Measurements from ENCODE around the gene LRRC2.

Gene LRRC2

DNA sequence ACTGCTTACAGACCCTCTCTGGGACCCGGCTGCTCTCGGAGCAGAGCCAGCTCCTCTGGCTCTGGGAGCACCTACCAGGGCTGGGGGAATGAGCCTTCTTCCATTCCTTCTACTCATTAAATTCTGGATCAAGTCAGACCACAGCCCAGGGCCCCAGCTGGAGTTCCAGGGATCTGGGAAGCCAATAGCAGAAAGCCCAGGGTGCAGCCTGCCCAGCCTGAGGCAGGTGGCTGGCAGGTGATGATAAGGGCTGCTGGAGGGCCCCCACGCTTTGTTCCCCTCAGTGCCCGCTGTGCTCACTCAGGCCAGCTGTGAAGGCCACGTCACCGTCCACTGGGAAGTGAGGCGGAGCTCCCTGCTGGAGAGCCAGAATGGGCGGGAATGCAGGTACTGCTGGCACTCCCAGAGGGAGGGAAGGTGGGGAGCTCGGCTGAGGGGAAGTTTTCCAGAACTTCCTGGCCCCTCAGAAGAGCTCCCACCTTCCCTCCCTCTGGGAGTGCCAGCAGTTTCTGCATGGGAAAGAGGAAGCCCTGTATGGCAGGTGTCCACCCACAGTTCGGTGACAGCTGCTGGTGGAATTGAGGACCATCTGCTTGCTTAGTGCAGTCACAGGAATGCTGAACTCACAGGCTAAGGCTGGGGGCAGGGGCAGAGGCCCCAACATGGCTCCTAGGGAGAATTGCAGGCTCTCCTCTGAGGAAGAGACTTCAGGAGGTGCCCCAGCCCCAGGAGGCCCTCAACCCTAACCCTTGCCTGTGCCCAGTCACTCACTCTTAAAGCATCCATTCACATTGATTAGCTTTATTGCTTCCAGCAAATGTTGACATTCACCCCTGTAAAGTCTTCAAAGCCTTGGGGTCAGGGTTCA, 81.0 kb downstream of the LRRC2 start:
- no peak for TF ChIP-seq ZNF274 (IDR thresholded peaks at IDR 0.05; ENCODE audit: low read depth, low read length)
- H3K4me3 ChIP-seq (ENCODE audit: low read length): no peak overlapping the region

DNA sequence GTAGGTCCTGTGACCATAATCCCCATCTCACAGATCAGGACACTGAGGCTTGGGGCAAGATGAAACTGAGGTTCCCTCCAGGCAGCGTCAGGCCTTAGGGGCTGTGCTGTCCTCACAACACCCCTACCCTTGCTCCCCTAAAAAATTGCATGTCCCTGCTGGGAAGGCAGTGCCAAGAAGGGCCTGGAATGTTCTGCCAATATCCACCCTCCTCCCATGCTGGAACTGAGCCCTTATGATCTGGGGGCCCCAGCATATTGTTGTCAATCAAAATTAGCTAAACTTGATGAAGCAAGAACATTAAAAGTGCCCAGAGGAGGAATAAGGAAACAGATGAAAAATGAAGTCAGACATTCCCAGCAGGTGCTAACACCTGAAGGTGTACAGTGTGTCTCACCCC, 81.7 kb downstream of the LRRC2 start:
- TF ChIP-seq ZNF274 (IDR thresholded peaks at IDR 0.05; ENCODE audit: low read depth, low read length): no peak
- no peak overlapping the region for H3K4me3 ChIP-seq (ENCODE audit: low read length)

DNA sequence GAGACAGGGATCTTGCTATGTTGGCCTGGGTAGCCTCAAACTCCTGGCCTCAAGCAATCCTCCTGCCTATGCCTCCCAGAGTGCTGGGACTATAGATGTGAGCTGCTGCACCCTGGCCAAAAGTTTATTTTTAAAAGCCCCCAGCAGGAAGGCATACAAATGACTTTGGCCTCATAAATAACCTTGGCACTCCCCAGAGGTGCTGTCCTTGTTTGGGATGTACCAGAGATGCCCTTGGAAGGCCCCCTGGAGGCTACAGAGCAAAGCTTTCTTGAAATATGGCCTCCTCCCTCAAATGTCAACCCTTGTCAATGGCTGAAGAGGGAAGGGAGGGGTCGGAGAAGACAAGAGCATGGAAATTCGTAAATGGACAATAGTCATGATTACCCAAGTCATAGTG, 82.3 kb downstream of the LRRC2 start:
- TF ChIP-seq ZNF274 (IDR thresholded peaks at IDR 0.05; ENCODE audit: low read depth, low read length): no peak
- no peak overlapping the region for H3K4me3 ChIP-seq (ENCODE audit: low read length)

DNA sequence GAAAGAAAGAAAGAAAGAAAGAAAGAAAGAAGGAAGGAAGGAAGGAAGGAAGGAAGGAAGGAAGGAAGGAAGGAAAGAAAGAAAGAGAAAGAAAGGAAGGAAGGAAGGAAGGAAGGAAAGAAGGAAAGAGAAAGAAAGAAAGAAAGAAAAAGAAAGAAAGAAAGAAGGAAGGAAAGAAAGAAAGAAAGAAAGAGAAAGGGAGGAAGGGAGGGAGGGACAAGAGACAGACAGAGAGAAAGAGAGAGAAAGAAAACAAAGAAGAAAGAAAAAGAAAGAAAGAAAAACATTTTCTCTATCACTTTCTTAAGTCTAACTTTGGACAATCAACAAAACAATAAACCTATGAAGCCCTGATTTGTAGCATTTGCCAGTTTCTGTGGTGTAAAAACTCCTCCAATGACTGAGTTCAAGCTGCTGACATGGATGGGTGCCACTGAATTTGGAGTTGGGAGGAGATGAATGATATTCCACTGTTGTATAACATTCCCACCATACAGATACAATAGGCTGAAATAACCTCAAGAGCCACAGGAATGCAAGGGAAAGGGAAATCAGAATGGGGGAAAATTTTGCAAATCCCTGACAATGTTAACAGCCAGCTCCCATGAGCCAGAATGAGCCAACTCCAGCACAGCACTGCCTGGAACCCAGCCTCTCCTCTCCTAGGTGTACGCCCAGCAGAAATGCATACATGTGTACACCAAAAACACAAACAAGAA, 83.3 kb downstream of the LRRC2 start:
- no peak overlapping the region for H3K4me3 ChIP-seq (ENCODE audit: low read length)
- TF ChIP-seq ZNF274 (IDR thresholded peaks at IDR 0.05; ENCODE audit: low read depth, low read length): no peak

DNA sequence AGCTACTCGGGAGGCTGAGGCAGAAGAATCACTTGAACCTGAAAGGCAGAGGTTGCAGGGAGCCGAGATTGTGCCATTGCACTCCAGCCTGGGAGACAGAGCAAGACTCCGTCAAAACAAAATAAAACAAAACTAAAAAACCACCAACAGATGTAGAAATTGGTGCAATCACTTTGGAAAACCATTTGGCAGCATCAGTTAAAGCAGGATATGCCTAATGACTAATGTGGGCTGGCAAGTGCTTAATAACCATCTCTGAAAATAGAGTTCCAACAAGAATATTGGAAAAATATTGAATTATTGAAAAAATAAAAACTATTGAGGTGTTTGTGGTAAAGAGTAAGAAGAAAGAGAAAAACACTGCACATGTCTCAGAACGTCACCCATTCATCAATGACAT, 84.5 kb downstream of the LRRC2 start:
- TF ChIP-seq ZNF274 (IDR thresholded peaks at IDR 0.05; ENCODE audit: low read depth, low read length): no peak
- no peak overlapping the region for H3K4me3 ChIP-seq (ENCODE audit: low read length)

DNA sequence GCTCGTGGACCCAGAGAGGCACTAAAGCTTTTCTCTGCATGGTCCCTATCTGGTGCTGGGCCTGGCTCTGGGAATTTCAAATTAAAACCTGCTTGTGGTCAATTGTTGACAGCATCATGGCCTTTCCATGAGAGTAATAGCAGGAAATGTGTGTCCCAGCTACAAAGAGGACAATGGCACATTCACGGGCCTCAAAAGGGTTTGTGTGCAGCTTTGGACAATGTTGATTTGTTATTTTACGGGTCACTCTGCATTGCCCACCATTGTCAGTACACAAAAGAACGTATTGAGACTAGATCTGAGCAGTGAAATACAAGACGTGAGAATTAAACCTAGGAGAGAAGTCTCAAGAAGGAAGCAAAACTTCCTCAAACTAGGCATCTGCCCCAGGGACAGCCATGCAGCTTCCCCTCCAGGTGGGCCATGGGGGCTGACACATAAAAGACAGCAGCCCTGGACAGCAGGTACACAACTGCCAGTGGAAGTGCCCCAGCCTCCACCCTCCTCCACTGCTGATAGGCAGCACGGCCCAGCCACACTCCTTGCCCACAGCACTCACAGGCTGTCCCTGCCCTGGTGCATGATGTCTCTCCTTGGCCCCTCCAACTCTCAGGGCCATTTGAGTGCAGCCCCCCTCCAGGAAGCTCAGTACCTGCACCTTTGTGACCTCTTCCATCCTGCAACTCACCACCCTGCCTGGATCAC, 85.5 kb downstream of the LRRC2 start:
- H3K4me3 ChIP-seq (ENCODE audit: low read length): no peak overlapping the region
- no peak for TF ChIP-seq ZNF274 (IDR thresholded peaks at IDR 0.05; ENCODE audit: low read depth, low read length)

DNA sequence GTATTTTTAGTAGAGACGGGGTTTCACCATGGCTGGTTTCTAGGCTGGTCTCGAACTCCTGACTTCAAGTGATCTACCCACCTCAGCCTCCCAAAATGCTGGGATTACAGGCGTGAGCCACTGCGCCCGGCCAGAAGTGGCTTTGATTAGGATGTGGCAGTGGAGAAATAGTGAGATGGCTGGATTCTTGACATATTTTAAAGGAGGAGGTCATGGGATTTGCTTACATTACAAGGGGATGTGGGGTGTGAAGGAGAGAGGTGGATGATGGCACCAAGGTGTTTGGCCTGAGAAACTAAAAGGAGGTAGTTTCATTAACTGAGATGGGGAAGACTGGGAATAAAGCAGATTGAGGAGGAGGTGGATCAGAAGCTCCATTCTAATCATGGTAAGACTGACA, 86.4 kb downstream of the LRRC2 start:
- no peak for TF ChIP-seq ZNF274 (IDR thresholded peaks at IDR 0.05; ENCODE audit: low read depth, low read length)
- no peak overlapping the region for H3K4me3 ChIP-seq (ENCODE audit: low read length)

DNA sequence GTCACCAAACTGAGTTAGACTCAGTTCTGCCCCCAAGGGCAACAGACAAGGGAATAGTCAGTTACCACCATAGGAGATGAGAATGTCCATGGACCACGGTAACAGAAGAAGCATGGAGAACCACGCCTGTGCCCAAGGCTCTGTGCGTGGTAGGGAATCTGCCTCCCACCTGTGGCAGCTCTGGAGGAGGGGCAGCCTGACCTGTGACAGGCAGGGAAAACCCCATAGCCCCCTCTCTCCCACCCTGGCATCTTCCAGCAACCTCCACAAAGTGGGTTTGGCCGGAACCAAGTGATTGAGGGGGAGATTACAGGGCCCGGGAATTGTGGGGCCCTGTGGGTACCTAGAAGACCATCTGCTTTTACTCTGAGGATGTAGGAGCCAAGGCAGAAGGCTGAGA, 87.1 kb downstream of the LRRC2 start:
- TF ChIP-seq ZNF274 (IDR thresholded peaks at IDR 0.05; ENCODE audit: low read depth, low read length): no peak
- H3K4me3 ChIP-seq (ENCODE audit: low read length): no peak overlapping the region

DNA sequence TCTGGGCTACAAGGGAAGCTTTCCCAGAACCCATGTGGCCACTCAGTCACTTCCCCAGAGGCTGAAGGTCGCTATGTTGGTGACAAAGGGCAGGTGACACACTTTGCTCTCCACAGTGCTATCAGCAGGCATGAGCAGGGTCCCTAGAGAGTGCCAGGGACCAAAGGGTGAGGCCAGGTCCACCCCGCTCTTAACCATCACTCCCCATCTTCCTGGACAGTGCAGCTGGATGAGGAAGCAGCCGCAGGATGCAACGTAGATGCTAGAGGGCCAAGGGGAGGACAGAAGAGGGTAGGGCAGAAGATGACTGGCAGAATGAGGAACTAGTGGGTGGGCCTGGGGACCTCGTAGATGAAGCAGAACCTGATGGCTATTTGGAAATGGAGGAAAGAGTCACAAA, 87.8 kb downstream of the LRRC2 start:
- TF ChIP-seq ZNF274 (IDR thresholded peaks at IDR 0.05; ENCODE audit: low read depth, low read length): no peak
- H3K4me3 ChIP-seq (ENCODE audit: low read length): no peak overlapping the region

DNA sequence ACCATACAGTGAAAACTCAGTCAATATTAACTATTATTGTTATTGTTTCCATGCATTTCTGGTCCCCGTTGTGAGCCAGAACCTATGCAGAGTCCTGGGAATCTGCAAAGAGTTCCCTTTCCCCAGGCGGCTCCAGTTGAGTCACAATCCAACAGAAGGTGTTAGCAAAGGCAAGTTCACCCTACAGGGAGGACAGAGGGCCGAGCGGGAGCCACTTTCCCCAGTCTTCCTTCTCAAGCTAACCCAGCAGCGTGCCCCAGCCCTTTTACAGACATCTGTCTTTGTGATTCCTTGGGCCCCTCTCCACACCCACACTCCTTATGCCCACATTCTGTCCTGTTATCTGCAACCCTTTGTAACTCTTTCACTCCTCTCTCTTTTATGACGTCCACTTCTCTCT, 88.3 kb downstream of the LRRC2 start:
- TF ChIP-seq ZNF274 (IDR thresholded peaks at IDR 0.05; ENCODE audit: low read depth, low read length): no peak
- no peak overlapping the region for H3K4me3 ChIP-seq (ENCODE audit: low read length)

DNA sequence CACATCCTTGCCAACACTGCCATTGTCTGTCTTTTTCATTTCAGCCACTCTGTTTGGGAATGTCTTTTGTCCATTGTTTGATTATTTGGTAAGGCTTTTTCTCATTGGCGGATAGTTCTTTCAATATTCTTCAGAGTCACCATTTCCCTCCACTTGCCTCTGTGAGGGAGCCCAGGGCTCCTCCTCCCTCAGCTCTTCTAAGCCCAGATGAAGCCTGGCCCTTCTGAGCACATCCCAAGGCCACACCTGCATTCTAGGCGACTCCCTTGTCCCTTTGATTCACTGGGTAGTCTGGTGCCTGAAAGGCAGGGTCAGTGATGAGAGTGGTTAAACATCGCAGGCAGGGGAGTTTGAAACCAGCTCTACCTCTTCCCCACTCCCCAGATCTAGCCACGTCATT, 89.0 kb downstream of the LRRC2 start:
- TF ChIP-seq ZNF274 (IDR thresholded peaks at IDR 0.05; ENCODE audit: low read depth, low read length): no peak
- no peak overlapping the region for H3K4me3 ChIP-seq (ENCODE audit: low read length)

DNA sequence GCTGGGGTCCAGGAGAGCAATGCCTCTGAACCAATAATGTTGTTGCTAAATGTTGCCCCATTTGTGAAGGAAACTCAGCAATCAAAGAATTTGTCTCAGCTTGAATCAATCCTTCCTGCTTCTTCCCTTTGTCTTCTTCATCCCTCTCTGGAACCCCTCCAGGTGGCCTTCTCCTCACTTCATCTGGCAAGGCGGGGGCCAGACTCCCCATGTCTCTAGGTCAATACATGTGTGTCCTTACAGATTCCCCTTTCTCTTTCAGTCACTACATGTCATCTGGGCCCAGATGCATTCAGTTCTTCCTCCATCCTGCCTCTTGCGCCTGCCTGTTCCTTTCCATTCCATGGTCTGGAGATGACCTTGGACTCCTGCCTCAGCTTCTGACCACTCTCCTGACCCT, 93.4 kb downstream of the LRRC2 start:
- no peak overlapping the region for H3K4me3 ChIP-seq (ENCODE audit: low read length)
- TF ChIP-seq ZNF274 (IDR thresholded peaks at IDR 0.05; ENCODE audit: low read depth, low read length): no peak

DNA sequence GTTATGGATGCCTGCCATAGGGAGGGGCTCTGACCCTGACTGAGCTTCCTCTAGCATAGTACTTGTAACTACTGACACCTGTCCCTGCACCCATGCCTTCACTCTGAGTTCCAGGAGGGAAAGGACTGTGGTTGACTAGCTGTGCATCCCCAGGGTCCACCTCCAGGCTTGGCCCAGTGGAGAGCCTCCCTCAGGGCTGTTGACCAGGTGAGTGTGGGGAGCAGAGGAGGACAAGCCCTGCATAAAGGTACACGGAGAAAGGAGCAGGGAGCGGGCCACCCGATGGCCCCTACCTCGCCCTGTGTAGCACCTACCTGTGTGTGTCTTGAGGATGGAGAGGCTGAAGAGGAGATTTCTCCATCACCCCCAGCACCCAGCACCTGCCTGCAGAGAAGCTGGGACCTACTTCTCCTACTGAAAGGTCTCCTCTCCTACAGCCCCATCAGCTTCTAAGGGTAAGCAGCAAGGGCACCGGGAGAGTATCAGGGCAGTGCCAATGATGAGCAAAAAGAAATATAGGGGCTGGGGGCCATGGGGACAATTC, 94.7 kb downstream of the LRRC2 start:
- TF ChIP-seq ZNF274 (IDR thresholded peaks at IDR 0.05; ENCODE audit: low read depth, low read length): no peak
- H3K4me3 ChIP-seq (ENCODE audit: low read length): no peak overlapping the region

DNA sequence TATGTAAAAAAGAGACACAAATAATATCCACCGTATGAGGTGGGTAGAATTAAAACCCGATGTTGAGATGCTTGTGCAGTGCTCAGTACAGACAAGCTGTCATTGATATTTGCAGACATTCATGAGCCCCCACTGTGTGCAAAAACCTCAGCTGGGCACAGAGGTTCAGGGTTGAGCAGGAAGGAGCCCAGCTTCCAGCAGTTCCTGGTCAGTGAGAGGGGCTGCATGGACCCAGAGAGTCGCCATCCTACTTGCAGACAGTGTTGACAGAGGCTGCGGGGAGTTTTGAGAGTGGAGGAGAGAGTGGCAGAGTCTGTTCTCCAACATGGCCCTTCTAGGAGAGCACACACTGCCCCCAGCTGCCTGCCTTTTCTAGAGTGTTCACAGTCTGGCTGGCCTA, 95.3 kb downstream of the LRRC2 start:
- no peak for TF ChIP-seq ZNF274 (IDR thresholded peaks at IDR 0.05; ENCODE audit: low read depth, low read length)
- H3K4me3 ChIP-seq (ENCODE audit: low read length): no peak overlapping the region

Measured in GM08714 (cell line).